IMR-90 (cell line): ENCODE measurements around the gene PDE4DIP. TPM values are rescaled to one million over a fixed set of nuclear protein-coding genes. Genes with fewer than 3 reads are reported as not detected.
A peak's percentile ranks its signal among the peaks of the same experiment; 100 is the strongest.
"Not testable (repeated sequence)": the region's sequence is repeated elsewhere in the genome, so short reads cannot be mapped to it uniquely, and the experiment has no call there.

ENCODE experiments used
- ATAC-seq: fragments of 200-7000 bp; cut with Tn5 transposase; 2 replicates; pipeline ENCODE4 v1.9.1; 2020; ENCODE audit warnings: low read depth, mild to moderate bottlenecking, moderate library complexity
- BruUV-seq: library from RNA; stranded (reverse); fragments of 400-500 nt; replicated peaks from 2 replicates; lab custom pipeline; 2021; lab: Mats Ljungman, UMichigan
- CTCF ChIA-PET: fragments of 300-600 bp; formaldehyde crosslinking; extraction: SDS; loops from one replicate; lab custom pipeline; 2021; ENCODE audit warnings: antibody characterized with exemption; lab: Yijun Ruan, JAX
- POLR2A ChIA-PET: fragments of 300-600 bp; sonication (Branson Sonifier 250); formaldehyde crosslinking; loops from one replicate; lab custom pipeline; 2022; ENCODE audit warnings: antibody characterized with exemption; ENCODE audit not compliant: unreplicated experiment; lab: Charles Lee
- DNase-seq: peaks from one replicate; pipeline ENCODE4 v3.0.0; 2013
- H2AFZ ChIP-seq: replicated peaks from 2 replicates; pipeline ENCODE3; 2013; ENCODE audit warnings: low read length, mild to moderate bottlenecking; ENCODE audit not compliant: poor library complexity
- H2AK5ac ChIP-seq: 2 replicates; pipeline ENCODE4 v1.6.1; 2013; ENCODE audit warnings: low read depth, low read length, inconsistent platforms
- H2AK9ac ChIP-seq: replicated peaks from 2 replicates; pipeline ENCODE3; 2013; ENCODE audit warnings: mild to moderate bottlenecking, low read depth, low read length, moderate library complexity; ENCODE audit not compliant: poor library complexity
- H2BK120ac ChIP-seq: 2 replicates; pipeline ENCODE4 v1.6.1; 2013; ENCODE audit warnings: low read depth, low read length, inconsistent platforms
- H2BK15ac ChIP-seq: 3 replicates; pipeline ENCODE4 v1.6.1; 2013; ENCODE audit warnings: low read depth, low read length, inconsistent platforms
- H2BK20ac ChIP-seq: 2 replicates; pipeline ENCODE4 v1.6.1; 2013; ENCODE audit warnings: low read depth, mild to moderate bottlenecking, inconsistent platforms, low read length, moderate library complexity
- H2BK5ac ChIP-seq: 2 replicates; pipeline ENCODE4 v1.6.1; 2013; ENCODE audit warnings: mild to moderate bottlenecking, low read depth, low read length, inconsistent platforms; ENCODE audit not compliant: poor library complexity, severe bottlenecking
- H3K14ac ChIP-seq: replicated peaks from 2 replicates; pipeline ENCODE4 v1.6.1; 2013; ENCODE audit warnings: low read depth, low read length, inconsistent platforms
- H3K18ac ChIP-seq: 2 replicates; pipeline ENCODE4 v1.6.1; 2013; ENCODE audit warnings: low read depth, low read length, control low read depth
- H3K23ac ChIP-seq: 2 replicates; pipeline ENCODE4 v1.6.1; 2013; ENCODE audit warnings: low read depth, low read length, inconsistent platforms
- H3K27ac ChIP-seq: 2 replicates; pipeline ENCODE4 v1.5.1; 2013; ENCODE audit warnings: mild to moderate bottlenecking, control low read depth, low read length; ENCODE audit not compliant: insufficient read depth
- H3K27me3 ChIP-seq: 2 replicates; pipeline ENCODE4 v1.6.1; 2013; ENCODE audit warnings: low read length; ENCODE audit not compliant: control insufficient read depth, insufficient read depth
- H3K36me3 ChIP-seq: 2 replicates; pipeline ENCODE4 v1.6.1; 2013; ENCODE audit warnings: low read length, mixed read lengths; ENCODE audit not compliant: control insufficient read depth, insufficient read depth
- H3K4ac ChIP-seq: 2 replicates; pipeline ENCODE4 v1.6.1; 2013; ENCODE audit warnings: low read depth, low read length, inconsistent platforms
- H3K4me1 ChIP-seq: 2 replicates; pipeline ENCODE4 v1.6.1; 2013; ENCODE audit warnings: low read length, mixed read lengths; ENCODE audit not compliant: control insufficient read depth, insufficient read depth
- H3K4me2 ChIP-seq: 2 replicates; pipeline ENCODE4 v1.6.1; 2013; ENCODE audit warnings: low read depth, mild to moderate bottlenecking, control low read depth, low read length, moderate library complexity
- H3K4me3 ChIP-seq: 2 replicates; pipeline ENCODE4 v1.5.1; 2013; ENCODE audit warnings: low read depth, mild to moderate bottlenecking, control low read depth, low read length, moderate library complexity; ENCODE audit not compliant: insufficient read depth
- H3K56ac ChIP-seq: 2 replicates; pipeline ENCODE4 v1.6.1; 2013; ENCODE audit warnings: low read length, inconsistent platforms; ENCODE audit not compliant: insufficient read depth; ENCODE audit errors: extremely low read depth
- H3K79me1 ChIP-seq, 2 experiments: 2 replicates each; pipeline ENCODE4 v1.6.1; 2013; ENCODE audit warnings: low read length in 2 of 2, inconsistent platforms in 1 of 2, low read depth in 1 of 2
- H3K9ac ChIP-seq: 2 replicates; pipeline ENCODE4 v1.6.1; 2013; ENCODE audit warnings: low read depth, low read length, control low read depth
- H3K9me1 ChIP-seq: 2 replicates; pipeline ENCODE4 v1.6.1; 2013; ENCODE audit warnings: low read length, inconsistent platforms; ENCODE audit not compliant: insufficient read depth
- H3K9me3 ChIP-seq: 2 replicates; pipeline ENCODE4 v1.6.1; 2013; ENCODE audit warnings: low read length; ENCODE audit not compliant: control insufficient read depth, insufficient read depth
- H4K20me1 ChIP-seq: 2 replicates; pipeline ENCODE4 v1.6.1; 2013; ENCODE audit warnings: low read length, inconsistent platforms; ENCODE audit not compliant: insufficient read depth
- H4K5ac ChIP-seq: 2 replicates; pipeline ENCODE4 v1.6.1; 2013; ENCODE audit warnings: mild to moderate bottlenecking, low read depth, low read length, control low read depth
- H4K8ac ChIP-seq, 2 experiments: 2 replicates each; pipeline ENCODE4 v1.6.1; 2013; ENCODE audit warnings: low read depth in 2 of 2, low read length in 2 of 2, control low read depth in 1 of 2, inconsistent platforms in 1 of 2
- H4K91ac ChIP-seq: 2 replicates; pipeline ENCODE4 v1.6.1; 2013; ENCODE audit warnings: low read depth, low read length, inconsistent platforms; ENCODE audit not compliant: insufficient read depth
- WGBS, 2 experiments: methylation state at CpG; one replicate each; pipeline versions ENCODE4 v1.1.5 to v1.1.7; 2013; ENCODE audit warnings: missing lambda C conversion rate in 2 of 2; ENCODE audit not compliant: insufficient read length in 1 of 2; ENCODE audit errors: extremely low coverage in 2 of 2; 5-methylcytosine and 5-hydroxymethylcytosine counted together
- dilution Hi-C: fragments of 300-500 bp; cut with HindIII; formaldehyde crosslinking; loops from one replicate; pipeline ENCODE4 v1.14.3; 2018; ENCODE audit warnings: low sequenced_read_pairs; ENCODE audit not compliant: unreplicated experiment
- in situ Hi-C: fragments of 300-500 bp; cut with MboI; formaldehyde crosslinking; loops from 3 replicates; pipeline ENCODE4 v1.14.3; 2019; ENCODE audit warnings: low sequenced_read_pairs, inconsistent platforms, mixed read lengths
- intact Hi-C: fragments of 100-400 bp; cut with micrococcal nuclease; formaldehyde crosslinking; loops from 2 replicates; pipeline ENCODE4 v1.10.0; 2022
- polyA plus RNA-seq, 3 experiments: library from polyadenylated mRNA; depleted of rRNA; stranded (reverse); fragments of >200 nt; gene quantifications; 2 replicates each; pipeline ENCODE4 v1.2.3, GENCODE V29; 2012; ENCODE audit warnings: low replicate concordance in 1 of 3
- total RNA-seq: library from RNA; depleted of rRNA; stranded (reverse); fragments of >200 nt; gene quantifications from 2 replicates; pipeline ENCODE4 v1.2.3, GENCODE V29; 2012

The PDE4DIP gene
- total and polyA plus RNA-seq, 2 of the 4 experiments (the other 2 are of a cell fraction): 36.7 to 74.4 TPM

DNA sequence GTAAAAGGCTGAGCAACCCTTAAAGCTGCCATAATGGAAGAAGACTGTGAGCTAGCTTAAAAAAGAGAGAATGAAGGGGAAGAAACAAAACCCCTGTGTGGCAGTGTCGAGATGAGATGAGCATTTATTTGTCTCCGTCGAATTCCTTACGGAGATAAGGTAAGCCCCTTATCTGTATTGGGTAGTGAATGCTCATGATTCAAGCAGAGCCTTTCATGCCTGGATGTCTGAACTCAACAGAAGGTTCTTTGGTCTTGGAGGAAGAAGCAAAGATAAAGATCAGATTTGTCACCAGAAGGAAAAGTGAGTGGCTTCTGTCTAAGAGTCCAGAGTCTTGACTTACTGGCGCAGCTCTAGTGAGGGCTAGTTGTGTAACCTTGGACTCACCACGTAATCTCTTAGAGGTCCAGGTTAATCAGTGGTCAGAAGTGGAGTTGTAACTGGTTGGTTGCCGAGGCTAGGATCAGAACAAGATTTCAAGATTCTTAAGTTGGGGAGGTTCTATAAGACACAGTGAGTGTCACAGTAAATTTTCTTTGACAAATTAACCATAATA lies 146.1 kb downstream of the PDE4DIP start:
- in situ Hi-C loops, intact Hi-C loops, H3K4me2 ChIP-seq, H3K36me3 ChIP-seq, H3K14ac ChIP-seq, H4K20me1 ChIP-seq, H2BK5ac ChIP-seq, H2AK5ac ChIP-seq, H3K9ac ChIP-seq, H2AK9ac ChIP-seq, H2BK20ac ChIP-seq, H3K9me3 ChIP-seq, H3K79me1 ChIP-seq, H3K18ac ChIP-seq, H2BK15ac ChIP-seq, H3K4ac ChIP-seq, POLR2A ChIA-PET, H4K8ac ChIP-seq, H3K4me1 ChIP-seq, H4K91ac ChIP-seq, dilution Hi-C loops, H2AFZ ChIP-seq, H3K4me3 ChIP-seq, H2BK120ac ChIP-seq, H4K5ac ChIP-seq, CTCF ChIA-PET, H3K27me3 ChIP-seq, DNase-seq, H3K9me1 ChIP-seq, ATAC-seq, H3K27ac ChIP-seq, BruUV-seq, H3K56ac ChIP-seq, H3K23ac ChIP-seq: not testable (repeated sequence)
- no CpG with 5 or more reads among the region's 7 CpGs for WGBS, 2 experiments

DNA sequence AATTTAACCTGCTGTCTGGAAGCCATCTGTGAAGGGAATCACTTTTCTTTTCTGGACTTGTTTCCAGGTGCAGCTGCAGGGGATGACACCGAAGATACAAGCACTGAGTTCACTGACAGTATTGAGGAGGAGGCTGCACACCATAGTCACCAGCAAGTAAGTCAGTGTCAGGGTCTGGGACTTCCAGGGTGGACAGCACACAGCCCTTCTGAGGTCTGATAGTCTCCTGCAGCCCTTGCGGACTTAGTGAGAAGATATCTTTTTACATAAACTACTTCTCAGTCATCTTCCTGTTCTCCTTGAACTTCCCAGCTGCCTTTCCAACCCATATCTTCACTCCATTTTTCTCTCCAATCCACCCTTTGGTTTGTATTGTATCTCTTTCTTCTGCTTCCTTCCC lies 147.6 kb downstream of the PDE4DIP start:
- dilution Hi-C loops: not testable (repeated sequence)

More for the DNA sequence above, 147.6 kb downstream of the PDE4DIP start:
- H2AK9ac ChIP-seq, H3K9ac ChIP-seq, intact Hi-C loops, H2AFZ ChIP-seq, H3K23ac ChIP-seq, H4K20me1 ChIP-seq, H3K27me3 ChIP-seq, H3K18ac ChIP-seq, H2AK5ac ChIP-seq, DNase-seq, H3K9me3 ChIP-seq, H4K5ac ChIP-seq, H3K14ac ChIP-seq, POLR2A ChIA-PET, CTCF ChIA-PET, H2BK15ac ChIP-seq, H2BK20ac ChIP-seq, H3K79me1 ChIP-seq, H3K36me3 ChIP-seq, H4K91ac ChIP-seq, H3K9me1 ChIP-seq, H3K4me1 ChIP-seq, BruUV-seq, H3K4me3 ChIP-seq, in situ Hi-C loops: not testable (repeated sequence)
- peak overlapping the region; percentile 47; the same call in 1 of the 2 replicates for H3K4me2 ChIP-seq
- WGBS, 2 experiments: no CpG with 5 or more reads among the region's 2 CpGs
- peak overlapping the region; percentile 74 for H2BK5ac ChIP-seq
- H2BK120ac ChIP-seq: peak overlapping the region; percentile 74; the same call in 1 of the 2 replicates
- H4K8ac ChIP-seq: 0 out of 4 replicates have a peak overlapping the region, but pooled peaks of 1 of the 2 experiments have one; percentile 42
- H3K56ac ChIP-seq: peak overlapping the region; percentile 51; the same call in 1 of the 2 replicates
- peak; percentile 60 for ATAC-seq
- peak overlapping the region; percentile 65; the same call in 1 of the 2 replicates for H3K4ac ChIP-seq
- H3K27ac ChIP-seq: peak overlapping the region; percentile 26; the same call in 1 of the 2 replicates
